Right ventricle myocardium inferior (tissue), 1 donor: ENCODE measurements around the gene TLE4. TPM values are rescaled to one million over a fixed set of nuclear protein-coding genes. Genes with fewer than 3 reads are reported as not detected.

Experiments
- ATAC-seq: fragments of 200-7000 bp; cut with Tn5 transposase; one replicate; pipeline ENCODE4 v1.9.1; 2020; ENCODE audit warnings: mild to moderate bottlenecking, moderate library complexity
- DNase-seq: peaks from one replicate; pipeline ENCODE4 v3.0.0; 2021; ENCODE audit errors: missing footprints
- intact Hi-C: fragments of 100-400 bp; cut with DNase I; formaldehyde crosslinking; loops from one replicate; pipeline ENCODE4 v1.11.0; 2022
- total RNA-seq: library from RNA; stranded (reverse); fragmentation: NEBNext Ultra II Directional; extraction: Animal tissue kit (Norgen Biotek cat#: 25700); gene quantifications from one replicate; pipeline ENCODE4 v1.2.1, GENCODE V29; 2021
- donor health status: DM: no; HTN: yes; CAD: no; lungs with severe emphysema.

The TLE4 gene
- total RNA-seq, 1 donor from 2014 or later = 12.1 TPM

GRCh38 chr9:79672236-79672635, 100.5 kb downstream of the TLE4 start:
- ATAC-seq = no peak
- no peak for DNase-seq
- intact Hi-C loops = no loop called here

- intact Hi-C loops = no loop called here
- ATAC-seq = no peak
- no peak for DNase-seq
Observed at GRCh38 chr9:79672891-79673290, 101.1 kb downstream of the TLE4 start.

- DNase-seq (no peak), ATAC-seq (no peak)
- intact Hi-C loops = no loop called here
Observed at GRCh38 chr9:79673614-79674013, 101.8 kb downstream of the TLE4 start.

- intact Hi-C loops = no loop called here
- no peak for ATAC-seq
- no peak for DNase-seq
Observed at GRCh38 chr9:79674052-79674777, 102.5 kb downstream of the TLE4 start.

- intact Hi-C loops = no loop called here
- ATAC-seq (no peak), DNase-seq (no peak)
Observed at GRCh38 chr9:79681576-79681975, 109.8 kb downstream of the TLE4 start.

- ATAC-seq = no peak
- intact Hi-C loops = no loop called here
Observed at GRCh38 chr9:79682076-79682736, 110.4 kb downstream of the TLE4 start.

GRCh38 chr9:79684059-79684458, 112.3 kb downstream of the TLE4 start:
- ATAC-seq = no peak

More at GRCh38 chr9:79682076-79682736, 110.4 kb downstream of the TLE4 start:
- no peak for DNase-seq

GRCh38 chr9:79684711-79685575, 113.2 kb downstream of the TLE4 start:
- DNase-seq = no peak
- peak; percentile 13 for ATAC-seq
- intact Hi-C loops = no loop called here

More at GRCh38 chr9:79684059-79684458, 112.3 kb downstream of the TLE4 start:
- intact Hi-C loops = no loop called here
- DNase-seq = no peak

- ATAC-seq (no peak), DNase-seq (no peak)
- intact Hi-C loops = no loop called here
Observed at GRCh38 chr9:79685577-79685976, 113.8 kb downstream of the TLE4 start.

GRCh38 chr9:79686381-79687130, 114.8 kb downstream of the TLE4 start:
- DNase-seq = no peak
- ATAC-seq = no peak
- intact Hi-C loops = no loop called here

GRCh38 chr9:79687131-79687447, 115.3 kb downstream of the TLE4 start:
- no peak for DNase-seq
- intact Hi-C loops = no loop called here
- ATAC-seq = no peak

GRCh38 chr9:79688363-79688762, 116.6 kb downstream of the TLE4 start:
- intact Hi-C loops = no loop called here
- ATAC-seq = no peak

GRCh38 chr9:79689576-79689975, 117.8 kb downstream of the TLE4 start:
- ATAC-seq = no peak
- DNase-seq = no peak
- intact Hi-C loops = no loop called here

More at GRCh38 chr9:79688363-79688762, 116.6 kb downstream of the TLE4 start:
- no peak for DNase-seq

- DNase-seq (no peak), ATAC-seq (no peak)
- intact Hi-C loops = no loop called here
Observed at GRCh38 chr9:79691496-79691895, 119.7 kb downstream of the TLE4 start.

GRCh38 chr9:79692857-79693571, 121.2 kb downstream of the TLE4 start:
- intact Hi-C loops = no loop called here
- ATAC-seq = no peak
- no peak for DNase-seq

GRCh38 chr9:79693750-79694149, 122.0 kb downstream of the TLE4 start:
- no peak for ATAC-seq
- intact Hi-C loops = no loop called here
- no peak for DNase-seq

GRCh38 chr9:79694208-79694607, 122.4 kb downstream of the TLE4 start:
- no peak for DNase-seq
- ATAC-seq = no peak
- intact Hi-C loops = no loop called here

GRCh38 chr9:79694676-79695400, 123.1 kb downstream of the TLE4 start:
- no peak for ATAC-seq
- intact Hi-C loops = no loop called here
- no peak for DNase-seq
